Heart left ventricle (tissue), 16 donors: Measurements from ENCODE around the gene PTPRM. TPM values are rescaled to one million over a fixed set of nuclear protein-coding genes. Genes with fewer than 3 reads are reported as not detected.

Source experiments
- ATAC-seq, 4 donors: fragments of 200-7000 bp; cut with Tn5 transposase; one replicate each; pipeline ENCODE4 v1.9.1; 2020 to 2022; ENCODE audit warnings: moderate library complexity in 4 of 4, mild to moderate bottlenecking in 3 of 4, moderate number of reproducible peaks in 1 of 4
- DNase-seq, 5 donors: peaks; one replicate each; pipeline ENCODE4 v3.0.0-alpha.2; 2020
- H3K27ac ChIP-seq, 12 donors: fragments of 200-600 bp; sonication (generic) in 4 of 12; one replicate each; pipeline versions ENCODE4 v1.5.0 to v1.8.0; 2016 to 2022; ENCODE audit warnings: mild to moderate bottlenecking in 2 of 12
- H3K27me3 ChIP-seq, 9 donors: fragments of 200-600 bp; sonication (generic) in 2 of 9; one replicate each; pipeline versions ENCODE4 v1.5.1 to v1.8.0; 2016 to 2022; ENCODE audit warnings: mild to moderate bottlenecking in 3 of 9
- H3K36me3 ChIP-seq, 9 donors: fragments of 200-600 bp; sonication (generic) in 2 of 9; one replicate each; pipeline versions ENCODE4 v1.5.0 to v1.8.0; 2018 to 2022; ENCODE audit warnings: mild to moderate bottlenecking in 2 of 9
- H3K4me1 ChIP-seq, 12 donors: fragments of 200-600 bp; sonication (generic) in 4 of 12; one replicate each; pipeline versions ENCODE4 v1.5.0 to v1.8.0; 2016 to 2022; ENCODE audit warnings: mild to moderate bottlenecking in 3 of 12
- H3K4me3 ChIP-seq, 12 donors: fragments of 200-600 bp; sonication (generic) in 4 of 12; one replicate each; pipeline versions ENCODE4 v1.5.0 to v1.8.0; 2017 to 2022; ENCODE audit warnings: mild to moderate bottlenecking in 9 of 12, moderate library complexity in 4 of 12
- H3K9me3 ChIP-seq, 12 donors: fragments of 200-600 bp; sonication (generic) in 4 of 12; one replicate each; pipeline versions ENCODE4 v1.5.0 to v1.8.0; 2016 to 2022; ENCODE audit warnings: mild to moderate bottlenecking in 1 of 12
- CTCF ChIP-seq, 12 donors: fragments of 200-600 bp; sonication (generic) in 4 of 12; IDR thresholded peaks; one replicate each; pipeline versions ENCODE4 v1.5.0 to v1.8.0; 2018 to 2022; ENCODE audit warnings: antibody characterized with exemption in 12 of 12, mild to moderate bottlenecking in 5 of 12
- POLR2A ChIP-seq, 2 donors: fragments of 450-650 bp; IDR thresholded peaks; one replicate each; pipeline ENCODE4 v1.6.1; 2017; ENCODE audit warnings: antibody characterized with exemption in 2 of 2, mild to moderate bottlenecking in 2 of 2, moderate library complexity in 2 of 2
- WGBS, 4 donors: extraction: QIAGEN DNeasy Blood & Tissue Kit in 2 of 4; methylation state at CpG; one replicate each; pipeline versions ENCODE4 v1.1.5 to v1.1.7; 2013 to 2018; 5-methylcytosine and 5-hydroxymethylcytosine counted together
- intact Hi-C, 10 donors: fragments of 100-400 bp; cut with DNase I; formaldehyde crosslinking; loops; one replicate each; pipeline versions ENCODE4 v1.11.1 to v1.14.2; 2022
- polyA plus RNA-seq, 2 donors: library from polyadenylated mRNA; stranded (reverse); fragments of 200-250 nt; gene quantifications; one replicate each; pipeline ENCODE4 v1.2.3, GENCODE V29; 2013
- total RNA-seq, 9 donors: library from RNA; depleted of rRNA in 2 of 9; stranded (reverse); fragments of >200 nt in 2 of 9; fragmentation: NEBNext Ultra II Directional in 3 of 9; extraction: Animal tissue kit (Norgen Biotek cat#: 25700) in 3 of 9; gene quantifications; one replicate each; pipeline versions ENCODE4 v1.1.0 to v1.2.4, GENCODE V29; 2016 to 2023
- donor health status: ischemic (EF 13 %, LVEDD 7.1; RV severe dilation, severe dysfunction).
- donor health status: healthy with polysubstance abuse.
- donor health status: DM: no; HTN: yes; CAD: no.
- donor health status: DM: no; HTN: no; CAD: no.
- donor health status: ischemic (EF 25% LVEDD 6.9; RV normal size, moderate dysfunction).
- donor health status: ischemic (EF 25% LVEDD 5.7; RV mildly dilated, moderate dysfunction).
- donor health status: healthy.
- donor health status: DM: yes; HTN: yes; CAD: no.
- donor health status: ischemic (EF 35%, LVEDD 5.7; RV mildly dilated, moderate dysfunction).
- donor health status: nonischemic (EF 11% LVEDD 7.7; RV severe dilation, severe dysfunction).
- donor health status: DM: yes; HTN: yes; CAD: no.
- donor health status: PGD.
- donor health status: ischemic (EF 29% LVEDD 5.4; RV normal size, mild dysfunction).
- donor health status: nonischemic (EF 23%, LVEDD 6.1; RV moderate dilation, normal function).

PTPRM gene
- total and polyA plus RNA-seq, 11 donors, result 93.8 to 186 (median 123) TPM

- H3K27me3 ChIP-seq, result no peaks in the 10 kb centered on the region
- ATAC-seq (no peak), DNase-seq (no peak)
- peaks cover 0 to 12% (median 0%) of the 10 kb centered on the region in 9 donors for H3K36me3 ChIP-seq
- TF ChIP-seq CTCF (IDR thresholded peaks at IDR 0.05) (no peak), POLR2A (IDR thresholded peaks at IDR 0.05) (no peak)
- no peak overlapping the region for H3K4me3 ChIP-seq
- peaks cover 0 to 16% (median 0%) of the 10 kb centered on the region in 12 donors for H3K9me3 ChIP-seq
- H3K27ac ChIP-seq, result no peak overlapping the region
- 94 to 99% (median 98%) methylated on average over 3 of the region's 3 CpGs for WGBS, 4 donors
- no peaks in the 10 kb centered on the region for H3K4me1 ChIP-seq
- intact Hi-C loops, result no loop called here
Observed at GRCh38 chr18:8235894-8236293, 668.8 kb downstream of the PTPRM start.

- intact Hi-C loops, result no loop called here
- H3K36me3 ChIP-seq, result peaks cover 0 to 10% (median 0%) of the 10 kb centered on the region in 9 donors
- peaks cover 0 to 6% (median 0%) of the 10 kb centered on the region in 12 donors for H3K4me1 ChIP-seq
- H3K27me3 ChIP-seq, result no peaks in the 10 kb centered on the region
- WGBS, 4 donors, result 93 to 98% (median 94%) methylated on average over 5 of the region's 5 CpGs
- TF ChIP-seq POLR2A (IDR thresholded peaks at IDR 0.05) (no peak), CTCF (IDR thresholded peaks at IDR 0.05) (no peak)
- H3K27ac ChIP-seq, result no peak overlapping the region
- no peak overlapping the region for H3K4me3 ChIP-seq
- DNase-seq, result no peak
- ATAC-seq, result no peak
- peaks cover 0 to 16% (median 0%) of the 10 kb centered on the region in 12 donors for H3K9me3 ChIP-seq
Observed at GRCh38 chr18:8238507-8238906, 671.4 kb downstream of the PTPRM start.

- DNase-seq (no peak), ATAC-seq (no peak)
- Histone ChIP-seq H3K4me3 (no peak overlapping the region), H3K27ac (no peak overlapping the region), H3K27me3 (no peaks in the 10 kb centered on the region), H3K9me3 (no peaks in the 10 kb centered on the region), H3K4me1 (peaks cover 0 to 6% (median 0%) of the 10 kb centered on the region in 12 donors), H3K36me3 (peaks cover 0 to 27% (median 6%) of the 10 kb centered on the region in 9 donors)
- WGBS, 4 donors, result 37 to 86% (median 60%) methylated on average over 1 of the region's 1 CpG
- TF ChIP-seq POLR2A (IDR thresholded peaks at IDR 0.05), result no peak
- no peak for TF ChIP-seq CTCF (IDR thresholded peaks at IDR 0.05)
- intact Hi-C loops, result no loop called here
Observed at GRCh38 chr18:8241731-8242130, 674.6 kb downstream of the PTPRM start.

GRCh38 chr18:8242151-8242696, 675.1 kb downstream of the PTPRM start:
- no peak for TF ChIP-seq POLR2A (IDR thresholded peaks at IDR 0.05)
- TF ChIP-seq CTCF (IDR thresholded peaks at IDR 0.05), result no peak
- no peak for DNase-seq
- no peak overlapping the region for H3K4me3 ChIP-seq
- 67 to 75% (median 72%) methylated on average over 1 of the region's 1 CpG for WGBS, 4 donors
- H3K27me3 ChIP-seq, result no peaks in the 10 kb centered on the region
- H3K27ac ChIP-seq, result no peak overlapping the region
- intact Hi-C loops, result no loop called here
- no peaks in the 10 kb centered on the region for H3K9me3 ChIP-seq
- peaks cover 0 to 29% (median 6%) of the 10 kb centered on the region in 9 donors for H3K36me3 ChIP-seq
- H3K4me1 ChIP-seq, result peaks cover 0 to 6% (median 0%) of the 10 kb centered on the region in 12 donors
- no peak for ATAC-seq
